ENCODE data around the gene THRB.

THRB gene

DNA sequence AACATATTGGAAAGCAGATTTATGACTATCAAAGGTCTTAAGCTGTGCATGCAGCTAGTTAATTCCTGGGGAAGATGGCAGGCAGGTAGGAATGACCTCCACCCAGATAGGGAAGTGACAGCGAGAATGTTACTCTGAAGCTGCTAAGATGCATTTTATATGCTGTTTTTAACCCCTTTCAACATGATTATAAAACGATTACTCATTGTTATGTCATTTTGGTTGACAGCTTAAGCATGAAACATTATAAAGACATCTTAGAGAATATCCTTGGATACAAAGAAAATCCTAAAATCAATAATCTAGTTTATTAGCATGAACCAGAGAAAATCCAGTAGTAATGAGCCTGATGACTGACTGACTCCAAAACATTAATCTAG lies 329.1 kb downstream of the THRB start:
- DNase-seq, result no peak

DNA sequence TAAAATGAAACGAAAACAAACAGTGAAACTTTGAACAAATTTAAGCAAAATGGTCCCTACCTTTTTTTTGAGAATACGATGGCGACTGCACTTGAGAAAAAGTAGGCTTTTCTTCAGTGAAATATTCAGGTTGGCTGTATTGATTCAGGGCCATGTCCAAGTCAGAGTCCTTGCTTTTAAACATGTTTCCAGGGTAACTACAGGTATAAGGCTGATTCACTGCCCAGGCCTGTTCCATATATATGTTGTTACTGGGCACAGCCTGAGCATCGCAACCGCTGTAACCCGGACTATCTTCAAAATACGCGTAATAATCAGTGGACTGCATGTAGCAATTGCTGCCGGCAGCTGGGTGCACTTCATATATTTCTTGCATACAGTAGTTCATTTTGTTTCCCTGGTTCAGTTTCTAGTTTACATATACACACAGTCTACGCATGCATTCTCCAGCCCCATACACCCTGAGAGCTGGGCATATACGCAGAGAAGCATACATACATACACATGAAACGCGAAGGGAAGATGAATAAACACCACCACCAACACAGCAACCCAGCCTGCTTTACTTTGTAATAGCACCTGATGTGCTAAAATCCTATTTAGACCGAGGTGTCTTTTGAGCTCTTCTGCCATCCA lies 329.6 kb downstream of the THRB start:
- DNase-seq, result no peak

DNA sequence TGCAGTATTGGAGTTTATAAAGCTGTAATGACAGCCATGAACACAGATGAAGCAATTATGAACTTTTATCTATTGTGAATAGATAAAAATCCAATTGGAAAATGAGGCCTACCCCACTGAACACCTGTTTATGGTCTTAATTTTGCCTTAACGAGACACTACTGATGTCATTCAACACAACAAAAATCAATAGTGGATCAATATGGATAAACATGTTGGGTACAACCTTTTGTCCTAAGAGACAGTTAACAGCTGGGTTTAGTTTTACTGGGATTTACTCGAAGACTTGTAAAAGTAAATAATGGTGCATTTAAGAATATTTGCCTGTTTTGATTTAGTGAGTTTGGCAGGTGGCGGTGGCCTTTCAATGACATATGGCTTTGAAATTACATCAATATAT lies 331.7 kb downstream of the THRB start:
- DNase-seq, result no peak

DNA sequence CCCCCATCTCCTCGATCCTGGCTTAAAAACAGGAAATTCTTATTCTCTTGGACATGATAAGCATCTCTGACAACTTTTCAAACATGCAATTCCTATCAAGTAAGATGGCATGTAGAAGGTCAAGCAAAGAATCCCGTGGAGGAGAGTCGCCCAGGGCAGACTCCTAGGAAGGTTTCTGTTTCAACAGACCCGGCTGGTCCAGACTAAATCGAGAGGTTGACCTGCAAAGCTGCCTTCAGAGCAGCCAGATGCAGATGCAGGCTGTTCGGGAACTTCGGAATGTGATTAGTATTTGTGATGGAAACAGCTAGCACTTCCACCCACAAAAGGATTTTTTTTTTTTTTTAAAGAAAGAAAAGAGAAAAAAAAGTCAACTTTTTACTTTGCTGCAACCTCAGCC lies 332.8 kb downstream of the THRB start:
- no peak for DNase-seq

DNA sequence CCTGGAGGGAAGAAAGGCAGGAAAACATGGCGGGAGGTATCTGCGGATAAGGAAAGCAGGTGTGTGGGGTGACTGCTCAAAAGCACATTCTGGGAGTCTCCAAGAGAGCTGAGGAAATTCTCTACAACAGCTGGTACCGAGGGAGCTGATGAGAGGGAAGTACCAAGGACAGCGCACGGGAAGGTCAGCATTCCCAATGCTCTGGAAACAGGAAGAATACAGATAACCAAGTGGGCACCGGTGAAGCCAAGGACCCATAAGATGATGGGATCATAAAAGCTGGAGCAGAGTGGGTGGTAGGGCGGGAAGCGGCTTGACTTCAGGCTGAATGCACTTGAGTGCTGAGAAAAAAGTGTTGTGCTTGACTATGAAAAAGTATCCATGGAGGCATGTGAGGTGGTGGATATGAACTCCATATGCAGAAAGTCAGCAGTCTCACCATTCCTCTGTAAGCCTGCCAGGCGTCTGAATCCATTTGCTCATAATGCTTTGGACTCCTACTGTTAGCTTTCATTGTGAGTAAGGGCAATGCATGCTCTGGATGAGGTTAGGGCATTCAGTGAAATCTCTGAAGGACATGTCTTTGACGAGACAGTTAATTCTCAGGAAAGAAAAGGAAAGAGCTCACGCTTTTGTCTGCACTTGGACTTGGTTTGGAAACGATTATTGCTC lies 334.1 kb downstream of the THRB start:
- DNase-seq, result no peak

GRCh38 chr3:24158761-24159454 lies 335.7 kb downstream of the THRB start:
- DNase-seq, result no peak

GRCh38 chr3:24157106-24157505 lies 337.5 kb downstream of the THRB start:
- DNase-seq, result no peak

GRCh38 chr3:24156466-24156865 lies 338.2 kb downstream of the THRB start:
- DNase-seq, result peak in 2 of 3 donors; percentile 24 to 28

GRCh38 chr3:24155276-24155675 lies 339.4 kb downstream of the THRB start:
- DNase-seq, result no peak

DNA sequence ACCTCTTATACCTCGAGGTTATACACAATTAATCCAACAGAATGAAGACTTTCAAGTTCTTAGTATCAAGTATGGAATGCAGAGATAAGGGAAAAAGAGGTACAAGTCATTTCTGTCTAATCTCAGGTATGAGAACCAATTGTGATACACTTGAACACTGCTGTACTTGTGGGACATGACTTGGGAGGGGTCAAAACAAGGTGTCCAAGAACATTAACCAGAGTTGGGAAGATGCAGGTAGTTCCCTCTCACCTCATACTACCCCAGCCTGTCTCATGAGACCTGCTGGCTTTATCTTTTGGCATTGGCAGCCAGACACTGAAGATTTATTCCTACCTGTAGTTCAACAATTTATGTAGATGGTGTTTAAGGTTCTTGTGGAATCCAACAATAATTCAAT lies 339.9 kb downstream of the THRB start:
- no peak for DNase-seq

DNA sequence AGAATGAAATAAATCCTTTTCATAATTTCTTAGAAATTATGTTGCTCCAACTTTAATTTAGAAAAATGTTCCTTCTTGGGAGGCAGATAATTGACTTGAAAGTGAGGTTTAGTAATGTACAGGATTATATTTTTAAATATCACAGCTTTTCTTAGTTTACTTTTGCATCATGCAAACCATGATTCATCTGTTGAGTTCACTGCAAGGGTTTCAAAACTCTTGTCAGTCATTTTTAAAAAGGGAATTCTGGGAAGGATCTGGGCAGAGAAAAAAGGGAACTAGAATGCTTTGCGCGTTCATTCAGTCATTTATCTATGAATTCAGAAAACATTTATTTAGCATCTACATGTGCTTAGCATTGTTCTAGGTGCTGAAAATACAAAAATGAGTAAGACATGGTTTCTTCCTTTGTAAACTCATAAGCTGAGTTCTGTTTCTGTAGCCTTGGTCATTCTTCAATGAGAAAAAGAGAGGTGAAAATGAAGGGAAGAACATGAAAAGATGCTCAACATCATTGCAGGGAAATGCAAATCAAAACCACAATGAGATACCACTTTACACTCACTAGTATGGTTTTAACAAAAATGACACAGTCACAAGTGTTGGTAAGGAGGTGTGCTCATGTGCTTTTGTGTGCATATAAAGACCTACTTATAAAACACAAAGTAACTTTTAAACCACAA lies 340.5 kb downstream of the THRB start:
- DNase-seq, result peak; percentile 50 to 81 (median 68)

- DNase-seq, result no peak
Measured at GRCh38 chr3:24151594-24151993, 343.1 kb downstream of the THRB start.

GRCh38 chr3:24149032-24149431 lies 345.6 kb downstream of the THRB start:
- DNase-seq, result peak in 1 of 3 donors; percentile 21

GRCh38 chr3:24145981-24146822 lies 348.4 kb downstream of the THRB start:
- DNase-seq, result no peak

DNA sequence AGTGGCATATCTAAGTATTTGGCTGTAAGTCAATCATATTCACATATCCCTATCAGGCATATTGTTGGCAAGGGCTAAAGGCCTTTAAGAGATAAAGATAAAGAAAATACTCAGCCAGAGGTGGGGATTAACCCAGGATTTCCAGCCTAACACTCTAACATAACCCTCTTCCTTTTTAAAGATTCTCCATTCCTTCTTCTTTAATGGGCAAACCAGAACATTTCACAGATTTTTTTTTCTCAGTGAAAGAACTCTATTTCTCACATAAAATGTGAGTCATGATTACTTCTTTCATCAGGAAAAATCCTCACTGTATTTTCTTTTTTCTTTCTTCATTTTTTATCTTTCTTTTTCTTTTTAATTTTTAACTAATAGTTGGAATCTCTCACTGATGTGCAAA lies 349.2 kb downstream of the THRB start:
- DNase-seq, result no peak

DNA sequence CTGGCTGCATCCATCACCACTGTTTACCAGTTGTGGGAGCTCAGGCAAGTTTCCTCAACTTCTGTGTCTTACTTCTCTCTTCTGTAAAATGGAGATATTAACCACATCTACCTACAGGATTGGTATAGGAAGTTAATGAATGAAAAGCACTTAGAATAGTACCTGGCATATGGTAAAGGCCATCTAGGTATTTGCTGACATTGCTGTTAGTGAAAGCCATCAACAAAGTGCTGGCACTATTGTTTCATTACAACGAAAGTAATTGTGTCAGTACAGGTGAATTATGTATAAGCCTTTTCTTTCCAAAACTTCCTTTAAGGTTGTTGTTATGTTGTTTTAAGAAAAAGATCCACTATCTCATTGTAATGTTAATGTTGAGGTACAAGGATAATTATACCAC lies 352.5 kb downstream of the THRB start:
- DNase-seq, result no peak

GRCh38 chr3:24141548-24141947 lies 353.1 kb downstream of the THRB start:
- no peak for DNase-seq

DNA sequence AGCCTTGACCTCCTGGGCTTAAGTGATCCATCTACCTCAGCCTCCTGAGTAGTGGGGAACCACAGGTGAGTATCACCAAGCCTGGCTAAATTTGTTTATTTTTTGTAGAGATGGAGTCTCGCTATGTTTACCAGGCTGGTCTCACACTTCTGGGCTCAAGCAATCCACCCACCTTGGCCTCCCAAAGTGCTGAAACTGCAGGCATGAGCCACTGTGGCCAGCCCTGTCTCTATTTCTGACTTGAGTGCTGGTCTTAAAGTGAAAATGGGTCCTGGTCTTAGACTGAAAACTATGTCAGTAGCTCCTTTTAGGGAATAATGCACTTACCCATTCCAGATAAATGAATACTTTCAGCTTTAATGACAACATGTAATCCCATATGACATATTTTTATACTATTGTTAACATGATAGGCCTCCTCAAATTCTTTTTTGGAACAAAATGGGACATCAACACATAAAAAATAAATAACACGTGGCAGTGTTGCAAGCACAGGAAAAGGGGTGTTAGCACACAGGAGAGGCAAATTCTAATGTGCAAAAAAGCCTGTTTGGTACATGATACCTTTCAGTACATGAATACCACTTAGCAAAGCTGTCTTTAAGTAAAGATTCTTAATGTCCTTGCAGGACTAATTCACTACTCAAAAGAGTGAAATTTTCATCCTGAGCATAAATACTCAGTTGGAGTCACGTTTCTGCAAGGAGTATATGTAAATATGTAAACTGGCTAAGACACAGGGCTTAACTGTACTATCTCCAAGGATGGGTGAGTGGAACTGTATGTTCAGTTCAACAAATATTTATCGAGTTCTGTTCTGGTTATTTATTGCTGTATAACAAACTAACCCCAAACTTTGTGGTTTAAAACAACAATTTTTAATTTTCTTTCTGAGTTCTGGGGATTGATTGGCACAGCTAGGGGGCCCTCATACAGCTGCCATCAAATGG lies 354.9 kb downstream of the THRB start:
- DNase-seq, result no peak

DNA sequence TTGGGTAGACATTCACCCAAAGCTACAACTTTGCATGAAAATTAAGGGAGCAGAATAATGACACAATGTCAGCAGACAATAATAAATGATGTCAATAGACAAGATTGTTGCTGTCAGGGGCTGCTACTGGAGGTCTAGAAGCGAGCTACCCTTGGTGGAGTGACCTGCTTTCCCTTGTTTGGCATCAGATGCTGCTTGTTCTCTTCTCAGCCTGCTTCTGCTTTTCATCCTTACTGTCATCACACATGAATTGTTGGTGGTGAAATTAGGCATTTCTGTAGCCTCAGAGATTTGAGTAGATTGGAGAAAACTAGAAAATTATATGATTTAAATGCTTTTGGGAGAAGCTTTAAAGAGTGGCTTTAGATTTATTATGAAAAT lies 355.8 kb downstream of the THRB start:
- DNase-seq, result no peak

DNA sequence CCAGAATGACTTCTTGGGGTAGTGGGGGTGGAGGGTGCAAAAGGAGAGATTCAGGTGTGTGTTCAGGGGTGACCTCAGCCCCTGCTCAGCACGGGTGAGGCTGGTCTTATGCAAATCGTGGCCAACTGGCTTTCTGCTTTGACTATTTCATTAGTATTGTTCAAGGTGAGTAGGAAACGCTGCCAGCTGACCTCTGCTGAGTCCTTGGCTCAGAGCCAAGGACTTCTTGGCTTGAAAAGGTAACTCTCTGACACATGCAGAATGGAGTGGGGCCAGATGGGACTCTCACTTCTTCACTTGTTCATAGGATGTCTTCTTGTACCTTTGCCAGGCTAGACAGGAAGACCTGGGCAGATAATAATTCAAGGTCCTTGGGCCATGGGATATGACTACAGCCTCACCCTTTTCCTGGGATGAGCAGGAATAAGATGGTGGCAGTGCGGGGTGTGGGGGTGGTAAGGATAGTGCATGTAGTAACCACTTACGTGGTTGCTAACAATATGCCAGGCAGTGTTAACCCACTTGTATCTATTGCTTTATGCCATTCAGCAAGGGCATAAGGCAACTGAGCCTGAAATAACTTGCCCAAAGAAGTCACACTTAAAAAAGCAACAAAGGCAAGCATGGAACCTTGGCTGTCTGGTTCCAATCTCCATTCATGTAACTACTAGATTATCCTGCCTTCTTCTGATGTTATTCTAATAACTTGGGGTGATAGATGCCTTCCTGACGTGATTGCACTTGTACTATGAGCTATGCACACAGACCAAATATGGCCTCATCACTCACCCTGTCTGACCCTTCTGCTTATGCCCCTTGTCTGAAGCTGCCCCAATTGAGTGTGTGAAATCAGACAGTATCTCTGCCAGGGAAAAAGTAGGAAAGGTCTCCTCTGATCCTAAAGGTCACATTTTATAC lies 356.4 kb downstream of the THRB start:
- no peak for DNase-seq

DNA sequence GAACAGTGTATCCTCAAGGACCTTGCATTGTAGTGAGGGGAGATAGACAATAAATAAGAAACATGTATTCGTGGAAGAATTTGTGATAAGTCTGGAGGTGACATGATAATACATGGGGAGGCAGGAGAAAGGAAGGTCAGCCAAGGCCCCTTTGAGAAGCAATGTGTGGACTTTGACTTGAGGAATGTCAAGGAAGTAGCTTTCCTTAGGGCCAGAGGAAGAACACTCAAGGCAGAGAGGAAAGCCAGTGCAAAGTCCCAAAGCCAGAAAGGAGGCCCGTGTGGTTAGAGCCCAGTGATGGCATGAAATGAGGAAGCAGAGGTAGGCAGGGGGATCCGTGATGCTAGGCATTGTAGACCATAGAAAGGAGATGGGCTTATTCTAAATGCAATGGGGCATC lies 357.3 kb downstream of the THRB start:
- DNase-seq, result no peak
